Measurements from ENCODE around the gene SNN. TPM values are rescaled to one million over a fixed set of nuclear protein-coding genes. Genes with fewer than 3 reads are reported as not detected.
A peak's percentile ranks its signal among the peaks of the same experiment; 100 is the strongest.

Gene SNN
- total RNA-seq (17.3 TPM), polyA plus RNA-seq (ENCODE audit: insufficient read depth in 1 of 8, insufficient read length in 8 of 8, low replicate concordance in 1 of 8) (10 to 100 TPM; 21.5 to 32.7 (median 29.7) TPM)
- long read RNA-seq, donor 1, transcript SNN-201 (2 exons, 3,312 nt) = major isoform, 5 of 5 reads
- long read RNA-seq, donor 1, partial matches to known transcripts = 0 of 5 reads
- long read RNA-seq, donor 1, other reads (novel, unspliced or antisense) = 0 of 5 reads
- long read RNA-seq, donor 2, partial matches to known transcripts = 0 of 2 reads
- long read RNA-seq, donor 2, other reads (novel, unspliced or antisense) = 0 of 2 reads
- long read RNA-seq, donor 3, transcript SNN-201 (2 exons, 3,312 nt) = major isoform, 11 of 39 reads
- long read RNA-seq, donor 3, partial matches to known transcripts = 28 of 39 reads
- long read RNA-seq, donor 3, other reads (novel, unspliced or antisense) = 0 of 39 reads
- long read RNA-seq, donor 4, transcript SNN-201 (2 exons, 3,312 nt) = major isoform, 16 of 16 reads
- long read RNA-seq, donor 4, partial matches to known transcripts = 0 of 16 reads
- long read RNA-seq, donor 4, other reads (novel, unspliced or antisense) = 0 of 16 reads
- long read RNA-seq, donor 5, transcript SNN-201 (2 exons, 3,312 nt) = major isoform, 20 of 47 reads
- long read RNA-seq, donor 5, partial matches to known transcripts = 21 of 47 reads
- long read RNA-seq, donor 5, other reads (novel, unspliced or antisense) = 6 of 47 reads
- long read RNA-seq, donor 6, transcript SNN-201 (2 exons, 3,312 nt) = major isoform, 20 of 20 reads
- long read RNA-seq, donor 6, partial matches to known transcripts = 0 of 20 reads
- long read RNA-seq, donor 6, other reads (novel, unspliced or antisense) = 0 of 20 reads
- long read RNA-seq, donor 7, transcript SNN-201 (2 exons, 3,312 nt) = major isoform, 13 of 58 reads
- long read RNA-seq, donor 7, partial matches to known transcripts = 35 of 58 reads
- long read RNA-seq, donor 7, other reads (novel, unspliced or antisense) = 10 of 58 reads
- long read RNA-seq, donor 8, partial matches to known transcripts = 0 of 3 reads
- long read RNA-seq, donor 8, other reads (novel, unspliced or antisense) = 0 of 3 reads
- long read RNA-seq, donor 9, transcript SNN-201 (2 exons, 3,312 nt) = major isoform, 6 of 6 reads
- long read RNA-seq, donor 9, partial matches to known transcripts = 0 of 6 reads
- long read RNA-seq, donor 9, other reads (novel, unspliced or antisense) = 0 of 6 reads
- long read RNA-seq, donor 10, transcript SNN-201 (2 exons, 3,312 nt) = major isoform, 10 of 10 reads
- long read RNA-seq, donor 10, partial matches to known transcripts = 0 of 10 reads
- long read RNA-seq, donor 10, other reads (novel, unspliced or antisense) = 0 of 10 reads
- long read RNA-seq, donor 11, transcript SNN-201 (2 exons, 3,312 nt) = major isoform, 5 of 5 reads
- long read RNA-seq, donor 11, partial matches to known transcripts = 0 of 5 reads
- long read RNA-seq, donor 11, other reads (novel, unspliced or antisense) = 0 of 5 reads

- DNase-seq = peak; percentile 97
- Histone ChIP-seq H3K9me3 (replicated peaks; ENCODE audit: control insufficient read depth, low read depth, low read length) (no peaks in the 10 kb centered on the region), H3K27me3 (ENCODE audit: control insufficient read depth, insufficient read depth, low read length) (no peaks in the 10 kb centered on the region), H3K27ac (ENCODE audit: low read length) (peak within 1 kb of the TSS; percentile 0), H3K4me1 (ENCODE audit: control insufficient read depth, insufficient read depth, low read length) (peaks cover 53% of the 10 kb centered on the region), H3K36me3 (ENCODE audit: control insufficient read depth, insufficient read depth, low read length) (no peaks in the 10 kb centered on the region), H3K4me3 (ENCODE audit: low read length) (peak within 1 kb of the TSS; percentile 74)
- WGBS (ENCODE audit: insufficient coverage) = 6% methylated on average over 78 of the region's 93 CpGs
Measured at GRCh38 chr16:11667824-11668622, at the start of gene SNN. Gene SNN (plus strand): TSS chr16:11668455. CDS start chr16:11676060, 7,605 bp downstream.

GRCh38 chr16:11619327-11619851 lies 48.9 kb upstream of the SNN start:
- DNase-seq = peak; percentile 57
- WGBS (ENCODE audit: insufficient coverage) = 100% methylated on average over 1 of the region's 2 CpGs
- H3K27me3 ChIP-seq (ENCODE audit: control insufficient read depth, insufficient read depth, low read length) = no peaks in the 10 kb centered on the region
- no peak overlapping the region for H3K27ac ChIP-seq (ENCODE audit: low read length)
- peaks cover 3% of the 10 kb centered on the region for H3K9me3 ChIP-seq (replicated peaks; ENCODE audit: control insufficient read depth, low read depth, low read length)
- peaks cover 15% of the 10 kb centered on the region for H3K4me1 ChIP-seq (ENCODE audit: control insufficient read depth, insufficient read depth, low read length)
- no peaks in the 10 kb centered on the region for H3K36me3 ChIP-seq (ENCODE audit: control insufficient read depth, insufficient read depth, low read length)
- H3K4me3 ChIP-seq (ENCODE audit: low read length) = no peak overlapping the region

GRCh38 chr16:11620243-11621003 lies 47.8 kb upstream of the SNN start:
- no peak overlapping the region for H3K27ac ChIP-seq (ENCODE audit: low read length)
- no peaks in the 10 kb centered on the region for H3K36me3 ChIP-seq (ENCODE audit: control insufficient read depth, insufficient read depth, low read length)
- DNase-seq = no peak
- no peaks in the 10 kb centered on the region for H3K27me3 ChIP-seq (ENCODE audit: control insufficient read depth, insufficient read depth, low read length)
- H3K4me3 ChIP-seq (ENCODE audit: low read length) = no peak overlapping the region
- H3K9me3 ChIP-seq (replicated peaks; ENCODE audit: control insufficient read depth, low read depth, low read length) = peaks cover 3% of the 10 kb centered on the region
- 91% methylated on average over 6 of the region's 8 CpGs for WGBS (ENCODE audit: insufficient coverage)
- peaks cover 20% of the 10 kb centered on the region for H3K4me1 ChIP-seq (ENCODE audit: control insufficient read depth, insufficient read depth, low read length)

GRCh38 chr16:11621539-11621919 lies 46.7 kb upstream of the SNN start:
- H3K4me3 ChIP-seq (ENCODE audit: low read length) = no peak overlapping the region
- H3K27me3 ChIP-seq (ENCODE audit: control insufficient read depth, insufficient read depth, low read length) = no peaks in the 10 kb centered on the region
- WGBS (ENCODE audit: insufficient coverage) = 56% methylated on average over 2 of the region's 6 CpGs
- DNase-seq = no peak
- no peaks in the 10 kb centered on the region for H3K36me3 ChIP-seq (ENCODE audit: control insufficient read depth, insufficient read depth, low read length)
- H3K27ac ChIP-seq (ENCODE audit: low read length) = peak overlapping the region; percentile 74
- peaks cover 3% of the 10 kb centered on the region for H3K9me3 ChIP-seq (replicated peaks; ENCODE audit: control insufficient read depth, low read depth, low read length)
- peaks cover 20% of the 10 kb centered on the region for H3K4me1 ChIP-seq (ENCODE audit: control insufficient read depth, insufficient read depth, low read length)

GRCh38 chr16:11621920-11622651 lies 46.2 kb upstream of the SNN start:
- 30% methylated on average over 5 of the region's 19 CpGs for WGBS (ENCODE audit: insufficient coverage)
- H3K27me3 ChIP-seq (ENCODE audit: control insufficient read depth, insufficient read depth, low read length) = no peaks in the 10 kb centered on the region
- H3K36me3 ChIP-seq (ENCODE audit: control insufficient read depth, insufficient read depth, low read length) = no peaks in the 10 kb centered on the region
- H3K27ac ChIP-seq (ENCODE audit: low read length) = peak overlapping the region; percentile 74
- H3K4me3 ChIP-seq (ENCODE audit: low read length) = no peak overlapping the region
- peak; percentile 51 for DNase-seq
- peaks cover 3% of the 10 kb centered on the region for H3K9me3 ChIP-seq (replicated peaks; ENCODE audit: control insufficient read depth, low read depth, low read length)
- peaks cover 20% of the 10 kb centered on the region for H3K4me1 ChIP-seq (ENCODE audit: control insufficient read depth, insufficient read depth, low read length)

- Histone ChIP-seq H3K27ac (ENCODE audit: low read length) (no peak overlapping the region), H3K27me3 (ENCODE audit: control insufficient read depth, insufficient read depth, low read length) (no peaks in the 10 kb centered on the region), H3K4me3 (ENCODE audit: low read length) (no peak overlapping the region), H3K4me1 (ENCODE audit: control insufficient read depth, insufficient read depth, low read length) (peaks cover 24% of the 10 kb centered on the region), H3K9me3 (replicated peaks; ENCODE audit: control insufficient read depth, low read depth, low read length) (peaks cover 3% of the 10 kb centered on the region), H3K36me3 (ENCODE audit: control insufficient read depth, insufficient read depth, low read length) (no peaks in the 10 kb centered on the region)
- DNase-seq = no peak
- no CpG with 5 or more reads among the region's 4 CpGs for WGBS (ENCODE audit: insufficient coverage)
Measured at GRCh38 chr16:11624205-11624604, 44.0 kb upstream of the SNN start.

GRCh38 chr16:11624636-11625607 lies 43.3 kb upstream of the SNN start:
- peaks cover 31% of the 10 kb centered on the region for H3K4me1 ChIP-seq (ENCODE audit: control insufficient read depth, insufficient read depth, low read length)
- no peak overlapping the region for H3K4me3 ChIP-seq (ENCODE audit: low read length)
- DNase-seq = peak; percentile 39
- 82% methylated on average over 8 of the region's 16 CpGs for WGBS (ENCODE audit: insufficient coverage)
- no peaks in the 10 kb centered on the region for H3K36me3 ChIP-seq (ENCODE audit: control insufficient read depth, insufficient read depth, low read length)
- no peaks in the 10 kb centered on the region for H3K27me3 ChIP-seq (ENCODE audit: control insufficient read depth, insufficient read depth, low read length)
- no peak overlapping the region for H3K27ac ChIP-seq (ENCODE audit: low read length)
- peaks cover 3% of the 10 kb centered on the region for H3K9me3 ChIP-seq (replicated peaks; ENCODE audit: control insufficient read depth, low read depth, low read length)

All from muscle of leg (tissue), 16 donors.